Measurements from ENCODE around the gene RPS27. TPM values are rescaled to one million over a fixed set of nuclear protein-coding genes. Genes with fewer than 3 reads are reported as not detected.

The RPS27 gene
- total and polyA plus RNA-seq, 2 of the 13 experiments (the other 11 are each of a cell fraction or from before 2014, with no cell fraction given) = 3,737 to 9,964 TPM

GRCh38 chr1:153951183-153951582, 39.4 kb upstream of the RPS27 start:
- no peak for DNase-seq (ENCODE audit: low spot score)

More at GRCh38 chr1:153951183-153951582, 39.4 kb upstream of the RPS27 start:
- Histone ChIP-seq H3K9me3 (ENCODE audit: low read length) (no peaks in the 10 kb centered on the region), H3K4me3 (replicated peaks in 1 of 3; ENCODE audit: insufficient read depth in 1 of 3, low read depth in 2 of 3, low read length in 3 of 3) (no peak overlapping the region), H3K9ac (ENCODE audit: insufficient read depth, low read depth, low read length) (no peak overlapping the region), H3K4me1 (ENCODE audit: insufficient read depth, low read length) (peaks cover 40% of the 10 kb centered on the region), H3K4me2 (ENCODE audit: low read depth, low read length) (no peak overlapping the region), H3K27me3 (ENCODE audit: control insufficient read depth in 1 of 2, insufficient read depth in 2 of 2, low read length in 2 of 2) (no peaks in the 10 kb centered on the region), H4K20me1 (ENCODE audit: insufficient read depth, low read length) (peaks cover 3% of the 10 kb centered on the region; the same call in 1 of the 2 replicates), H3K27ac (ENCODE audit: extremely low read length, insufficient read depth, low read length) (no peak overlapping the region), H3K36me3 (replicated peaks in 1 of 2; ENCODE audit: control insufficient read depth in 1 of 2, insufficient read depth in 2 of 2, low read length in 2 of 2) (peaks cover 18 to 53% of the 10 kb centered on the region in 2 experiments), H2AFZ (ENCODE audit: low read length) (no peak overlapping the region), H3K79me2 (ENCODE audit: insufficient read depth, low read length) (peaks cover 21% of the 10 kb centered on the region)
- ChIA-PET CTCF (ENCODE audit: low intra/inter-chr PET ratio, low total read pairs) (no interaction called here), POLR2A (interaction anchor here (1.1 kb wide), 1 partner anchor 16 kb away, joined by 3 read pairs; the partner anchor contains the start of gene CREB3L4)
- TF ChIP-seq ZKSCAN1 (IDR thresholded peaks at IDR 0.05; ENCODE audit: low read length) (no peak), ZBTB34 (CRISPR knock-in tag; IDR thresholded peaks at IDR 0.05) (no peak), ZNF530 (CRISPR knock-in tag; IDR thresholded peaks at IDR 0.05; ENCODE audit: low read depth) (no peak), ZFP91 (CRISPR knock-in tag; IDR thresholded peaks at IDR 0.05; ENCODE audit: borderline replicate concordance) (no peak), SUZ12 (IDR thresholded peaks at IDR 0.05; ENCODE audit: low read depth, low read length) (no peak), HNRNPUL1 (IDR thresholded peaks at IDR 0.05; ENCODE audit: low read depth, low read length) (no peak), FLYWCH1 (CRISPR knock-in tag; IDR thresholded peaks at IDR 0.05) (no peak), TEF (CRISPR knock-in tag; IDR thresholded peaks at IDR 0.05) (no peak), HOMEZ (CRISPR knock-in tag; IDR thresholded peaks at IDR 0.05; ENCODE audit: low read depth) (no peak), NFIB (CRISPR knock-in tag; IDR thresholded peaks at IDR 0.05; ENCODE audit: borderline replicate concordance) (no peak), FOXA3 (CRISPR knock-in tag; IDR thresholded peaks at IDR 0.05) (no peak), ZNF253 (CRISPR knock-in tag; IDR thresholded peaks at IDR 0.05; ENCODE audit: borderline replicate concordance) (no peak), ZIK1 (CRISPR knock-in tag; IDR thresholded peaks at IDR 0.05; ENCODE audit: borderline replicate concordance, low read depth) (no peak), CC2D1A (CRISPR knock-in tag; IDR thresholded peaks at IDR 0.05) (no peak), XRCC5 (optimal IDR thresholded peaks at IDR 0.05; ENCODE audit: low read length) (no peak), ZNF605 (CRISPR knock-in tag; IDR thresholded peaks at IDR 0.05) (no peak), MED1 (CRISPR knock-in tag; IDR thresholded peaks at IDR 0.05) (no peak), GATAD2A (CRISPR knock-in tag; IDR thresholded peaks at IDR 0.05) (no peak), ZNF570 (CRISPR knock-in tag; IDR thresholded peaks at IDR 0.05; ENCODE audit: borderline replicate concordance) (no peak), MLX (CRISPR knock-in tag; IDR thresholded peaks at IDR 0.05) (no peak)
- FAIRE-seq (no peak), ATAC-seq (no peak)
- in situ Hi-C loops (cut with HindIII; ENCODE audit: extremely low pct_ligation_motif_present, low pct_unique_long_range_greater_than_20kb) = no loop called here
- WGBS (ENCODE audit: low lambda C conversion rate) = 97% methylated on average over 11 of the region's 11 CpGs
- BruUV-seq (replicated peaks) = no TSS peak
- intact Hi-C loops (cut with micrococcal nuclease; ENCODE audit: unreplicated experiment) = no loop called here
